Immature natural killer cell (primary cell): ENCODE data around the gene SNAP23. TPM values are rescaled to one million over a fixed set of nuclear protein-coding genes. Genes with fewer than 3 reads are reported as not detected.
A peak's percentile ranks its signal among the peaks of the same experiment; 100 is the strongest.

Experiments used
- DNase-seq, 3 donors: peaks; one replicate each; pipeline ENCODE4 v3.0.0; 2022; ENCODE audit warnings: mixed read lengths in 1 of 3
- H3K27ac Mint-ChIP-seq, 6 donors: one replicate each; pipeline ENCODE4 v1.8.0; 2020; ENCODE audit warnings: mixed read lengths in 6 of 6, mild to moderate bottlenecking in 5 of 6, inconsistent platforms in 4 of 6, moderate library complexity in 3 of 6
- H3K27me3 Mint-ChIP-seq, 3 donors: one replicate each; pipeline ENCODE4 v1.8.0; 2020 to 2021; ENCODE audit warnings: low read depth in 3 of 3, mild to moderate bottlenecking in 3 of 3, mixed read lengths in 3 of 3, moderate library complexity in 3 of 3, inconsistent platforms in 1 of 3
- H3K36me3 Mint-ChIP-seq, 3 donors: one replicate each; pipeline ENCODE4 v1.8.0; 2020; ENCODE audit warnings: mixed read lengths in 3 of 3, inconsistent platforms in 2 of 3, mild to moderate bottlenecking in 2 of 3
- H3K4me1 Mint-ChIP-seq, 2 donors: one replicate each; pipeline ENCODE4 v1.8.0; 2020; ENCODE audit warnings: inconsistent platforms in 2 of 2, mild to moderate bottlenecking in 2 of 2, mixed read lengths in 2 of 2, moderate library complexity in 1 of 2
- H3K4me3 Mint-ChIP-seq, 5 donors: one replicate each; pipeline ENCODE4 v1.8.0; 2020; ENCODE audit warnings: mild to moderate bottlenecking in 5 of 5, mixed read lengths in 5 of 5, inconsistent platforms in 3 of 5, moderate library complexity in 3 of 5
- H3K9me3 Mint-ChIP-seq, 6 donors: one replicate each; pipeline ENCODE4 v1.8.0; 2020; ENCODE audit warnings: mild to moderate bottlenecking in 6 of 6, mixed read lengths in 6 of 6, inconsistent platforms in 4 of 6, moderate library complexity in 3 of 6
- polyA plus RNA-seq, 3 donors: library from polyadenylated mRNA; unstranded; fragments of 300-500 nt; fragmentation: Illumina TruSeq; gene quantifications; one replicate each; pipeline ENCODE4 v1.2.3, GENCODE V29; 2021

The SNAP23 gene
- polyA plus RNA-seq, 3 donors from 2014 or later, result 79.2 to 95.4 (median 85.8) TPM

DNA sequence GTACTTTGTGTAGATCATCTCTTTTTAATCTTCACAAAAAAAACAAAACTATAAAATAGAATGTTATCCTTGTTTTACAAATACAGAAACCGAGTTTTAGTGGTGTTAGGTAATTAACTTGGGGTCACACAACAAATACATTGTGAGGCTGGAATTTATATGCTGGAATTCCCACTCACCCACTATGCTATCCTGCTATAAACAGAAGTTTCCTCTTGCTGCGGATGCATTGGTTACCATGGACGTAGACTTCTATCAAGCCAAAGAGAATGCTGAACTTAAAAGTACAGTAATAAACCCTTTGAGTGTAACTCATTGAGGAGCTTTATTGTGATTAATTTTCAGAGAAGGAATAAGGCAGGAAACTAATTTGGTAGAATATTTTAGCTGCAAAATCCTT is 9.2 kb downstream of the SNAP23 start:
- Mint-ChIP-seq H3K36me3 (no peaks in the 10 kb centered on the region), H3K27ac (no peak overlapping the region), H3K4me3 (no peak overlapping the region), H3K27me3 (peaks cover 0 to 2% (median 0%) of the 10 kb centered on the region in 3 donors), H3K9me3 (no peaks in the 10 kb centered on the region), H3K4me1 (peaks cover 2 to 19% of the 10 kb centered on the region in 2 donors)
- DNase-seq, result no peak

DNA sequence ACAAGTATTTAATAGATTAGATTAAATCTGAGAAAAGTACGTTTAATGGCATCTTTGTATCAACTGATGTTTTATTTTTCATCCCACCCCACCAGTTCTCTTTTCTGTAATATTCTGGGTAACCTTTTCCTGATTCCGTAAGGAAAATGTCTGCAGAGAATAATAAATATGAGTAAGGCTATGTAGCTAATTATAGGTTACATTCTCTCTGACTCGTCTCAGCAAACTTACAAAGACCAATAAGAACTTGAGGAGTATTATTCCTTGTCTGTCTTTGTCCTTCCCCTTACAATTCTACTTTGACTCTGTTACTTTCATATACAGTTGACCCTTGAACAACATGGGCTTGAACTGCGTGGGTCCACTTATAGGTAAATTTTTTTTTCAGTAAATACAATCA is 12.1 kb downstream of the SNAP23 start:
- peaks cover 2 to 6% of the 10 kb centered on the region in 2 donors for H3K4me1 Mint-ChIP-seq
- peak overlapping the region in 1 of 6 donors; percentile 39 for H3K27ac Mint-ChIP-seq
- H3K36me3 Mint-ChIP-seq, result peaks cover 0 to 4% (median 0%) of the 10 kb centered on the region in 3 donors
- peaks cover 0 to 2% (median 0%) of the 10 kb centered on the region in 3 donors for H3K27me3 Mint-ChIP-seq
- no peak for DNase-seq
- H3K4me3 Mint-ChIP-seq, result no peak overlapping the region
- no peaks in the 10 kb centered on the region for H3K9me3 Mint-ChIP-seq

DNA sequence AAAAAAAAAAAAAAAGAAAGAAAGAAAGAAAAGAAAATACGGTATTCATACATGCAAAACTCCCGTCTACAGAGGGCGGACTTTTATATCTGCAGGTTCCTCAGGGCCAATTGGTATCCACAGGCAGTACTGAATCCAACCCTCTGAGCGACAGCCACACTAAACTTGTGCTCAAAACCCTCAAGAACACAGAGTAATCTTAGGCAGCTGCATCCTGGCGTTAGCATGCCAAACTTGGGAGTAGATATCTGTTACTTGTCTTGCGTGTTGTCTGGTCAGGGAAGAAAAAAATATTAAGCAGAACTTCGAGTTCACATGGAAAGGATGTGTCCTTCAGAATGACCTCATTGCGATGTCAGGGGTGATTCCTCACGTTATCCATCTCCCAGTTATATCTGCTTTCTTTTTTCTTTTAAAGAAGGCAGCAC is 12.8 kb downstream of the SNAP23 start:
- H3K4me3 Mint-ChIP-seq, result no peak overlapping the region
- no peak overlapping the region for H3K27ac Mint-ChIP-seq

DNA sequence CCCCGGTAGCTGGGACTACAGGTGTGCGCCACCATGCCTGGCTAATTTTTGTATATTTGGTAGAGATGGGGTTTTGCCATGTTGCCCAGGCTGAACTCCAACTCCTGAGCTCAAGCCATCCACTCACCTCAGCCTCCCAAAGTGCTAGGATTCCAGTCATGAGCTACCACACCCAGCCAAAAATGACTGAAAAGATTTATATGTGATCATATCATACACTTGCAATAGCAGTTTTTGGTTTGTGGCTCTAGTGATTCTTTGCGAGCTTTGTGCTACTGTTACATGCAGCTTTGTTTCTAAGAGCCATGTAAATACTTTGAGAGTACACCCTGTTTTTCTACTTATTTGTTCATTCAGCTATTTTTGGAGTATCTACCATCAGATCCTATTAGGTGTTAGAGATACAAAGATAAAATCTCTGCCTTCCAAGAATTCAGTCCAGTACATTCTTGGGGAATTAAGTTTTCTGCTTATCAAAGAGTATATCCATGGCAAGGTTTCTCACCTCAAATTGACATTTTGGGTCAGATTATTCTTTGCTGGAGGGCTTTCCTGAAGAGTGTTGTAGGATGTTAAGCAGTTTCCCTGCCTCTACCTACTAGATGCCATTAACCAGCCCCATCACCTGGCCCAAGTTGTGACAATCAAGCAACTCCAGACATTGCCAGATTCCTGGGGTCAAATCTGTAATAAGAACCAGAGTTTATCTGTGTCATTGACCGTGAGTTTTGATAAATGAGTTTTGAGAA is 15.0 kb downstream of the SNAP23 start:
- Mint-ChIP-seq H3K9me3 (no peaks in the 10 kb centered on the region), H3K4me1 (peaks cover 2 to 6% of the 10 kb centered on the region in 2 donors), H3K4me3 (no peak overlapping the region), H3K27me3 (no peaks in the 10 kb centered on the region), H3K27ac (no peak overlapping the region), H3K36me3 (peaks cover 7 to 19% (median 12%) of the 10 kb centered on the region in 3 donors)
- no peak for DNase-seq

More for the DNA sequence above, 12.8 kb downstream of the SNAP23 start:
- Mint-ChIP-seq H3K4me1 (peaks cover 2 to 6% of the 10 kb centered on the region in 2 donors), H3K36me3 (peaks cover 6 to 7% (median 7%) of the 10 kb centered on the region in 3 donors), H3K9me3 (no peaks in the 10 kb centered on the region), H3K27me3 (peaks cover 0 to 2% (median 0%) of the 10 kb centered on the region in 3 donors)
- DNase-seq, result no peak

DNA sequence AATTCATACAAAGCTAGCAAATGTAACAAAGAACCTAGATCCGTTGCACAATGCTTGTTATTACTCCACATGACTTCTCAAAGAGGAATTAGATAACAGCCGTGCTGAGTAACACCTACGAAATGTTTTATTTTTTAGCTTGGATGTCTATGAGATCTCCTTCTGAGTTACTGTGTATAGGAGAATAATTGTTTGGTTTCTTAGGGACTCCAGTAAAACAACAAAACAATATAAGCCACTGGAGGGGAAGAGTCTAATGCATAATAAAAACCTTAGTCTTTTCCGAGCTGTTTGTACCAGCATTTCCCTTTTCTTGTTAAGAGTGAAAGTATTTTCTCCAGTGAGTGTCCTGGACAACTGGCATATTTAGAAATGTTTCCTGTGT is 15.6 kb downstream of the SNAP23 start:
- no peak for DNase-seq
- Mint-ChIP-seq H3K36me3 (peaks cover 12 to 24% (median 17%) of the 10 kb centered on the region in 3 donors), H3K4me1 (peaks cover 2 to 6% of the 10 kb centered on the region in 2 donors), H3K27ac (no peak overlapping the region), H3K4me3 (no peak overlapping the region), H3K27me3 (no peaks in the 10 kb centered on the region), H3K9me3 (no peaks in the 10 kb centered on the region)

DNA sequence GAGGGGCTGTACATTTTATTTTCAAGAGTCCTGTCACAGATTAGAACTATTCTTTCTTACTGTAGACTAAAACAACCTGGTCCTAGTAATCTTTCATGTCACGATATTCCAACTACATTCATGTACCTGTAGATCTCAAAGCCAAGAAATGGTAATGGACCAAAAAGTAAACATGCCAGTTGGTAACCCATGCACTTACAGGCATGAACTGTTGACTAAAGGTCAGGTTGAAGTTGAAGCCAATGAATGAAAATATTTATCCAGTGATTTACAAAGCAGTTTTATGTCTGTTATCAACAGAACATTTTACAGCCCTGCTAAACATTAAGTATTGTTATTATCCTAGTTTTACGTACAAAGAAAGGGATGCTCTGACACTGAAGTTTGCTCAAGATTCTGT is 27.9 kb downstream of the SNAP23 start:
- Mint-ChIP-seq H3K36me3 (peaks cover 5 to 24% (median 13%) of the 10 kb centered on the region in 3 donors), H3K27ac (no peak overlapping the region), H3K27me3 (no peaks in the 10 kb centered on the region), H3K4me3 (no peak overlapping the region), H3K9me3 (no peaks in the 10 kb centered on the region), H3K4me1 (no peaks in the 10 kb centered on the region)
- no peak for DNase-seq

DNA sequence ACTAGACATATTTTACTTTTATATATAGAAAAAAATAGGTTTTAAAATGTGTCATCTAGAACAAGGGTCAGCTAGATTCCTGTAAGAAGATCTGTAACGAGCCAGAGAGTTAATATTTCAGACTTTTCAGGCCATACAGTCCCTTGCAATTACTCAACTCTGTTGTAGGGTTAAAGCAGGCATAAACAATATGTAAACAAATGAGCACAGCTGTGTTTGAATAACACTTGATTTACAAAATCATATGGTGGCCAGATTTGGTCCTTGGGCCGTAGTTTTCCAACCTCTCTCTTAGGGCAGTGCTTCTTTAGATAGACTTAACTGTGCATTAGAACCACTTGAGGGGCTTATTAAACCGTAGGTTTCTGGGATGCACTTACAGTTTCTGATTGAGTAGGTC is 33.5 kb downstream of the SNAP23 start:
- Mint-ChIP-seq H3K9me3 (no peaks in the 10 kb centered on the region), H3K27me3 (peaks cover 0 to 2% (median 0%) of the 10 kb centered on the region in 3 donors), H3K36me3 (peaks cover 19 to 22% (median 21%) of the 10 kb centered on the region in 3 donors), H3K27ac (no peak overlapping the region), H3K4me1 (no peaks in the 10 kb centered on the region), H3K4me3 (no peak overlapping the region)
- no peak for DNase-seq

DNA sequence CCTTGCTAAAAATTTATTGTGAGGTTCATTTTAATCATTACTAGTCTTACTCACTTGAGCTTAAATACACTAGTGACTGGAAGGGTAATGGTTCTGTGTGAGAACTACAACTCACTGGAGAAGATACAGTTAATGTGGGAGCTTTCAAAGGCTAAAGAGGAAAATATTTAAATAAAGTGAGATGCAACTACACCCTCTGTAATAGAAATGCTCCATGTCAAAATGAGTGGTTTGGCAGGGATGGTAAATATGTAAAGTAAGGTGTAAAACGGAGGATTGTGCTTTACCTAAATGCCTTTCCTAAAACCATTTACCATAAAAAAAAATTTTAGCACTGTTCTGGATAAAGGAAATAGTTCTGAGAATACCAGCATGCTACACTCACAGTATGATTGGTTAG is 37.8 kb downstream of the SNAP23 start:
- H3K4me1 Mint-ChIP-seq, result no peaks in the 10 kb centered on the region
- DNase-seq, result no peak
- H3K4me3 Mint-ChIP-seq, result no peak overlapping the region
- no peaks in the 10 kb centered on the region for H3K9me3 Mint-ChIP-seq
- H3K36me3 Mint-ChIP-seq, result peaks cover 13 to 25% (median 15%) of the 10 kb centered on the region in 3 donors
- H3K27me3 Mint-ChIP-seq, result peaks cover 0 to 2% (median 1%) of the 10 kb centered on the region in 3 donors
- H3K27ac Mint-ChIP-seq, result no peak overlapping the region

DNA sequence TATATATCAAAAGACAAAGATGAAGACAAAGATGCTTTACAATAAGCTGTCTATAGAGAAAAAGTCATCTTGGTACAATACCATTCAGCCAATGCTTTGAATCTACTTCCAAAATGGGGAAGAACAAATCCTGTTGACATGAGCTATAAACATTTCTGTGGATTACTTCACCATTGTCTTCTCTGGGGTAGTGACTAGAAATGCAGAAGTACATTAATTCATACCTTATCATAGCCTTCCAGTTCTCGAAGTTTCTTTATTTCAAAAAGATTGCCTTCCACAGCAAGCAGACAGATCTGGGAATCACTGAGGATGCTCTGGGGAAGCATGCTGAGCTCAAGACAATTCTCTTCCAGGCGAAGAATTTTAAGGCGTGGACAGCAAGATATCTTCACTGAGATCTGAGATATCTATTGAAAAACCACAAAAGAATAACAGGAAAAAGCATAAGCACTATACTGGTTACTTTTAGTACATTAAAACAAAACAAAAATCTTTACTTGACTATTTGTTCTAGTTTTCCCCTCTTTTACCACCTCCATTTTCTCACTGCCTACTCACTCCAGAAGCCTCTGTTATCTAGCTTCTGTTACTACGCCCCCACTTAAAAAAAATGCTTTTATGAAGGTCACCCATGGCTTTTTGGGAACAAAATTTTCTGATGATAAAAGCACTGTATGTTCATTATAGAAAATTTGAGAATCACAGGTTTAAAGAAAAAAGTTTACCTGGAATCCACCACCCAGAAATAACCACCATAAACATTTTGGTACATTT is 49.6 kb downstream of the SNAP23 start:
- no peak for DNase-seq
- Mint-ChIP-seq H3K36me3 (peaks cover 4 to 16% (median 10%) of the 10 kb centered on the region in 3 donors), H3K4me3 (no peak overlapping the region), H3K27ac (no peak overlapping the region), H3K27me3 (peaks cover 7 to 14% (median 12%) of the 10 kb centered on the region in 3 donors), H3K9me3 (peaks cover 0 to 1% (median 0%) of the 10 kb centered on the region in 6 donors), H3K4me1 (peaks cover 30 to 50% of the 10 kb centered on the region in 2 donors)

DNA sequence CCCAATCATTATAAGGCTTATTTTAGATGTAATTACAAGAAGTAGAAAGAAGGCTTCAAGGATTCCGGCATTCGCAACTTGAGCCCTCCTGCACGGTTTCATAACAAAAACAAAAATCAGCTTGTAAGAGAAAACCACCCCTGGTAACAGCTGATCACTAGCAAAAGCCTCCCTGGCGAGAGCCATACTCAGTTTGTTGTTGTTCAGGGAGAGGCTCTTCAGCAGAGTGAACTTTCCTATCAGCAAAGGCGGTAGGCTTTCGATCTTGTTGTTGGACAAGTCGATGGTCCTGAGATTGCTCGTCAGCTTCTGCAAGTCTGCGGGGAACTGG is 52.4 kb downstream of the SNAP23 start:
- peaks cover 7 to 14% (median 12%) of the 10 kb centered on the region in 3 donors for H3K27me3 Mint-ChIP-seq
- peak overlapping the region; percentile 92 to 99 (median 97) for H3K4me3 Mint-ChIP-seq
- peaks cover 0 to 9% (median 5%) of the 10 kb centered on the region in 3 donors for H3K36me3 Mint-ChIP-seq
- peaks cover 31 to 59% of the 10 kb centered on the region in 2 donors for H3K4me1 Mint-ChIP-seq
- H3K27ac Mint-ChIP-seq, result peak overlapping the region; percentile 89 to 98 (median 94)
- H3K9me3 Mint-ChIP-seq, result peaks cover 0 to 1% (median 0%) of the 10 kb centered on the region in 6 donors
- DNase-seq, result no peak

DNA sequence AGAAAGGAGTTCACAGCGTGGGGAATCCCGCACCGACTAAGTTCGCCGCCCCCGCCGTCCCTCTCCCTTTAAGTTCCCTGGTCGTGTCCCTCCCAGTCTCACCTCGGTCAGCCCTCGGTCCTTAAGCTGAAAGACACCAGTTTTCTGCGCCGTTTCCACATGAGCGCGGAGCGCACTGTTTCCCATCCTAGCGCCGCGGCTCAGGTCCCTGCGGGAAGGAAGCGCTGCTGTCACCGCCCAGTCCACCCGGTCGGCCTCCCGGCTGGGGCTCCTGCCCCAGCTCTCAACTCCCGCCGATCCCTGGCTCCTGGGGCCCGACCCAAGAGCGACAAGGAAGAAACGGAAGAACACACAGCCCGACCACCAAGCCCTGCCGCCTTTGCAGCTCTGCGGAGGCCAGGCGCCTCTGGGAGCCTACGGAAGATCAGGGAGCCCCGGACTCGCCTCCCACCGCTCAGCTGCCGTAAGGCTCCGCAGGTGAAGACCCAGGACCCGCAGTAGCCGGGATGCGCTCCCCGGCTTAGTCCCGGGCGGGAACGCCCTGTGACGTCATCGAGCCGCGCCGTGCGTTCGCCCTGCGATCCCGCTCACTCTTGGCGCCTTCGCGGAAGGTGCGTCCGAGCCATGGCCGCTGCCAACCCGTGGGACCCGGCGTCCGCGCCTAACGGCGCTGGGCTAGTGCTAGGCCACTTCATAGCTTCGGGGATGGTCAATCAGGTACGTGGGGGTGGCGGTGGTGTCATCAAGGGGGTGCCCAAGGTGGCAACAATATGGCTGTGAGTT is 53.0 kb downstream of the SNAP23 start, which contains the start of the genes HAUS2 and LRRC57:
TSS of gene HAUS2 (plus strand) at position 590 of the 783 bp plus-strand sequence. CDS start at position 625, 35 bp downstream.
TSS of gene LRRC57 (minus strand) at position 545 of the 783 bp plus-strand sequence. CDS start at position 186, 359 bp downstream.
- Mint-ChIP-seq H3K9me3 (peaks cover 0 to 1% (median 0%) of the 10 kb centered on the region in 6 donors), H3K4me3 (peak within 1 kb of the TSS; percentile 92 to 99 (median 97)), H3K27me3 (peaks cover 7 to 14% (median 12%) of the 10 kb centered on the region in 3 donors), H3K27ac (peak within 1 kb of the TSS; percentile 89 to 98 (median 94)), H3K36me3 (peaks cover 0 to 9% (median 5%) of the 10 kb centered on the region in 3 donors), H3K4me1 (peaks cover 31 to 62% of the 10 kb centered on the region in 2 donors)
- peak; percentile 81 to 84 (median 84) for DNase-seq

DNA sequence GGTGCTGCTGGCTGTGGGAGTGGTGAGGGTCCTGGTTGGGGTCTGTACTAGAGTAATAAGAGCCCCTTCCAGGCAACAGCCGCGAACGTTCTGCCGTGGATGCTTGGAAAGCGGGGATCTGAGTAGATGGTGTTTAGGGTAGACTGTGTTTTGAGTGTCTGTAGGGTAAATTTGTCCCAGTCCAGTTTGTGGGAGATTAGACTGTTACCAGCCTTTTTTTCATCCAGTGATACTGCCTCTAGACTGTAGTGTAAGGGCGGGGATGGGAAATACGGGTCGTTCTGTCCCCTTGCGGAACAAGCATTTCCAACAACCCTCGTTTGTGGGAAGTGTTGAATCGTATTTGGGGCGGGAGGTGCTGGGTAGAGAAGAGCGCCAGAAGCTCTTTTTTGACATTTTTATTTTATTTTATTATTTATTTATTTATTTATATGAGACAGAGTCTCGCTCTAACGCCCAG is 53.6 kb downstream of the SNAP23 start:
- Mint-ChIP-seq H3K4me1 (peaks cover 35 to 68% of the 10 kb centered on the region in 2 donors), H3K36me3 (peaks cover 0 to 5% (median 4%) of the 10 kb centered on the region in 3 donors), H3K4me3 (peak overlapping the region; percentile 92 to 99 (median 97)), H3K9me3 (peaks cover 0 to 1% (median 0%) of the 10 kb centered on the region in 6 donors), H3K27me3 (peaks cover 7 to 14% (median 12%) of the 10 kb centered on the region in 3 donors), H3K27ac (peak overlapping the region; percentile 89 to 98 (median 94))
- no peak for DNase-seq
